H9 (cell line): Measurements from ENCODE around the gene SH3TC2. TPM values are rescaled to one million over a fixed set of nuclear protein-coding genes. Genes with fewer than 3 reads are reported as not detected.

Experiments used
- DNase-seq: peaks from one replicate; pipeline ENCODE4 v3.0.0-alpha.2; 2017
- H2AFZ ChIP-seq: one replicate; pipeline ENCODE4 v1.6.1; 2013; ENCODE audit warnings: mild to moderate bottlenecking, low read length, control low read depth, moderate library complexity
- H2AK5ac ChIP-seq: 2 replicates; pipeline ENCODE4 v1.6.1; 2013; ENCODE audit warnings: low read length, control low read depth, mixed read lengths; ENCODE audit not compliant: insufficient read length
- H2BK120ac ChIP-seq: one replicate; pipeline ENCODE4 v1.6.1; 2013; ENCODE audit warnings: low read depth, mild to moderate bottlenecking, low read length, control low read depth, inconsistent platforms; ENCODE audit not compliant: poor library complexity, severe bottlenecking
- H2BK12ac ChIP-seq: 2 replicates; pipeline ENCODE4 v1.6.1; 2013; ENCODE audit warnings: low read length, control low read depth, mixed read lengths, low read depth; ENCODE audit not compliant: insufficient read length
- H2BK15ac ChIP-seq: 2 replicates; pipeline ENCODE4 v1.6.1; 2013; ENCODE audit warnings: low read depth, low read length, control low read depth
- H2BK20ac ChIP-seq: one replicate; pipeline ENCODE4 v1.6.1; 2013; ENCODE audit warnings: low read depth, mild to moderate bottlenecking, low read length, control low read depth, inconsistent platforms; ENCODE audit not compliant: poor library complexity, severe bottlenecking
- H2BK5ac ChIP-seq: 2 replicates; pipeline ENCODE4 v1.6.1; 2013; ENCODE audit warnings: low read length, control low read depth, mixed read lengths; ENCODE audit not compliant: insufficient read length
- H3K14ac ChIP-seq: 2 replicates; pipeline ENCODE4 v1.6.1; 2013; ENCODE audit warnings: low read length, control low read depth; ENCODE audit not compliant: insufficient read depth
- H3K18ac ChIP-seq: 2 replicates; pipeline ENCODE4 v1.6.1; 2013; ENCODE audit warnings: low read depth, mild to moderate bottlenecking, mixed read lengths, low read length, control low read depth; ENCODE audit not compliant: insufficient read length
- H3K23ac ChIP-seq: 2 replicates; pipeline ENCODE4 v1.6.1; 2013; ENCODE audit warnings: low read length, control low read depth, mixed read lengths, low read depth; ENCODE audit not compliant: insufficient read length
- H3K23me2 ChIP-seq: 2 replicates; pipeline ENCODE4 v1.6.1; 2013; ENCODE audit warnings: low read depth, mild to moderate bottlenecking, mixed read lengths, low read length, control low read depth; ENCODE audit not compliant: insufficient read length, poor library complexity, severe bottlenecking
- H3K27ac ChIP-seq: 2 replicates; pipeline ENCODE4 v1.5.1; 2013; ENCODE audit warnings: low read length, control low read depth, mixed read lengths, low read depth; ENCODE audit not compliant: insufficient read length
- H3K27me3 ChIP-seq: 2 replicates; pipeline ENCODE4 v1.6.1; 2013; ENCODE audit warnings: low read length, control low read depth, inconsistent platforms; ENCODE audit not compliant: insufficient read depth
- H3K4ac ChIP-seq: 2 replicates; pipeline ENCODE4 v1.6.1; 2013; ENCODE audit warnings: low read depth, mild to moderate bottlenecking, control low read depth, inconsistent platforms, low read length, moderate library complexity
- H3K4me1 ChIP-seq: 2 replicates; pipeline ENCODE4 v1.6.1; 2013; ENCODE audit warnings: low read length, control low read depth, inconsistent platforms; ENCODE audit not compliant: insufficient read depth
- H3K4me2 ChIP-seq: 2 replicates; pipeline ENCODE4 v1.6.1; 2013; ENCODE audit warnings: low read length, control low read depth, mixed read lengths; ENCODE audit not compliant: insufficient read length, insufficient read depth
- H3K56ac ChIP-seq: 2 replicates; pipeline ENCODE4 v1.6.1; 2013; ENCODE audit warnings: low read depth, mild to moderate bottlenecking, mixed read lengths, low read length, control low read depth; ENCODE audit not compliant: insufficient read length
- H3K79me1 ChIP-seq: 2 replicates; pipeline ENCODE4 v1.6.1; 2013; ENCODE audit warnings: low read depth, mild to moderate bottlenecking, moderate library complexity, low read length, control low read depth, inconsistent platforms; ENCODE audit not compliant: insufficient read depth, poor library complexity, severe bottlenecking
- H3K79me2 ChIP-seq: 2 replicates; pipeline ENCODE4 v1.6.1; 2013; ENCODE audit warnings: low read length, control low read depth, inconsistent platforms; ENCODE audit not compliant: insufficient read depth
- H3K9ac ChIP-seq: 2 replicates; pipeline ENCODE4 v1.6.1; 2013; ENCODE audit warnings: low read length, control low read depth, mixed read lengths; ENCODE audit not compliant: insufficient read length; ENCODE audit errors: extremely low read depth
- H3K9me3 ChIP-seq: one replicate; pipeline ENCODE4 v1.6.1; 2013; ENCODE audit warnings: low read depth, low read length, inconsistent platforms; ENCODE audit not compliant: control insufficient read depth
- H3T11ph ChIP-seq: one replicate; pipeline ENCODE4 v1.6.1; 2013; ENCODE audit warnings: mild to moderate bottlenecking, low read length, control low read depth, inconsistent platforms
- H4K20me1 ChIP-seq: one replicate; pipeline ENCODE4 v1.6.1; 2013; ENCODE audit not compliant: control insufficient read depth, insufficient read length, insufficient read depth
- H4K5ac ChIP-seq: 2 replicates; pipeline ENCODE4 v1.6.1; 2013; ENCODE audit warnings: low read depth, mild to moderate bottlenecking, mixed read lengths, low read length, control low read depth; ENCODE audit not compliant: insufficient read length
- H4K8ac ChIP-seq: replicated peaks from 2 replicates; pipeline ENCODE4 v1.6.1; 2013; ENCODE audit warnings: low read length, control low read depth, mixed read lengths, low read depth; ENCODE audit not compliant: insufficient read length
- H4K91ac ChIP-seq: 2 replicates; pipeline ENCODE4 v1.6.1; 2013; ENCODE audit warnings: low read depth, mild to moderate bottlenecking, moderate library complexity, mixed read lengths, low read length, control low read depth; ENCODE audit not compliant: insufficient read length
- H3K27ac Mint-ChIP-seq, 3 experiments: 2 replicates in 2 of 3; 3 replicates in 1 of 3; pipeline ENCODE4 v1.8.0; 2020 to 2021; ENCODE audit warnings: mixed read lengths in 3 of 3, mild to moderate bottlenecking in 1 of 3, moderate library complexity in 1 of 3
- H3K27me3 Mint-ChIP-seq: 2 replicates; pipeline ENCODE4 v1.8.0; 2021; ENCODE audit warnings: low read depth, mild to moderate bottlenecking, moderate library complexity, mixed read lengths
- H3K36me3 Mint-ChIP-seq, 3 experiments: 2 replicates in 2 of 3; 3 replicates in 1 of 3; pipeline ENCODE4 v1.8.0; 2020 to 2021; ENCODE audit warnings: low read depth in 3 of 3, mixed read lengths in 3 of 3; ENCODE audit not compliant: insufficient read depth in 1 of 3
- H3K4me1 Mint-ChIP-seq, 2 experiments: 2 replicates each; pipeline ENCODE4 v1.8.0; 2020; ENCODE audit warnings: mixed read lengths in 2 of 2
- H3K4me3 Mint-ChIP-seq, 2 experiments: 2 replicates in 1 of 2; 3 replicates in 1 of 2; pipeline ENCODE4 v1.8.0; 2020 to 2021; ENCODE audit warnings: mild to moderate bottlenecking in 2 of 2, mixed read lengths in 2 of 2, moderate library complexity in 1 of 2
- H3K9me3 Mint-ChIP-seq, 2 experiments: 2 replicates in 1 of 2; 3 replicates in 1 of 2; pipeline ENCODE4 v1.8.0; 2020; ENCODE audit warnings: mild to moderate bottlenecking in 2 of 2, mixed read lengths in 2 of 2, moderate library complexity in 1 of 2
- total RNA-seq: library from RNA; stranded (reverse); gene quantifications from 2 replicates; pipeline ENCODE4 v1.2.1, GENCODE V29; 2021
- TF ChIP-seq, protein P1 (sequence below): fragments of 200-600 bp; sonication (generic); conservative IDR thresholded peaks from 3 replicates; pipeline ENCODE4 v1.8.0; 2021; ENCODE audit warnings: antibody characterized with exemption, mild to moderate bottlenecking

Gene SH3TC2
- total RNA-seq, 1 experiment from 2014 or later, result not detected

GRCh38 chr5:149024943-149025342 is 37.9 kb downstream of the SH3TC2 start:
- no peaks in the 10 kb centered on the region for H3K36me3 Mint-ChIP-seq
- Histone ChIP-seq H3K14ac (no peak overlapping the region), H2AK5ac (no peak overlapping the region), H4K20me1 (no peaks in the 10 kb centered on the region), H3K9me3 (no peaks in the 10 kb centered on the region), H3K27me3 (no peaks in the 10 kb centered on the region), H3K4ac (no peak overlapping the region), H2BK120ac (no peak overlapping the region), H3K79me1 (no peaks in the 10 kb centered on the region), H3T11ph (no peak overlapping the region), H4K5ac (no peak overlapping the region), H3K56ac (no peak overlapping the region), H3K18ac (no peak overlapping the region), H3K23me2 (no peaks in the 10 kb centered on the region), H2BK15ac (no peak overlapping the region), H4K91ac (no peak overlapping the region), H3K4me2 (no peak overlapping the region), H3K9ac (no peak overlapping the region), H2BK5ac (no peak overlapping the region), H3K4me1 (no peaks in the 10 kb centered on the region), H2BK20ac (no peak overlapping the region), H3K79me2 (no peaks in the 10 kb centered on the region), H3K23ac (no peak overlapping the region), H2BK12ac (no peak overlapping the region), H2AFZ (no peak overlapping the region), H4K8ac (no peak overlapping the region), H3K27ac (no peak overlapping the region)
- H3K27ac Mint-ChIP-seq, result no peak overlapping the region
- TF ChIP-seq, protein P1, sequence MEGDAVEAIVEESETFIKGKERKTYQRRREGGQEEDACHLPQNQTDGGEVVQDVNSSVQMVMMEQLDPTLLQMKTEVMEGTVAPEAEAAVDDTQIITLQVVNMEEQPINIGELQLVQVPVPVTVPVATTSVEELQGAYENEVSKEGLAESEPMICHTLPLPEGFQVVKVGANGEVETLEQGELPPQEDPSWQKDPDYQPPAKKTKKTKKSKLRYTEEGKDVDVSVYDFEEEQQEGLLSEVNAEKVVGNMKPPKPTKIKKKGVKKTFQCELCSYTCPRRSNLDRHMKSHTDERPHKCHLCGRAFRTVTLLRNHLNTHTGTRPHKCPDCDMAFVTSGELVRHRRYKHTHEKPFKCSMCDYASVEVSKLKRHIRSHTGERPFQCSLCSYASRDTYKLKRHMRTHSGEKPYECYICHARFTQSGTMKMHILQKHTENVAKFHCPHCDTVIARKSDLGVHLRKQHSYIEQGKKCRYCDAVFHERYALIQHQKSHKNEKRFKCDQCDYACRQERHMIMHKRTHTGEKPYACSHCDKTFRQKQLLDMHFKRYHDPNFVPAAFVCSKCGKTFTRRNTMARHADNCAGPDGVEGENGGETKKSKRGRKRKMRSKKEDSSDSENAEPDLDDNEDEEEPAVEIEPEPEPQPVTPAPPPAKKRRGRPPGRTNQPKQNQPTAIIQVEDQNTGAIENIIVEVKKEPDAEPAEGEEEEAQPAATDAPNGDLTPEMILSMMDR, result no peak
- H3K4me3 Mint-ChIP-seq, result no peak overlapping the region
- no peak for DNase-seq
- no peaks in the 10 kb centered on the region; the same call in none of the 2 replicates for H3K27me3 Mint-ChIP-seq
- peaks cover under 1 to 2% of the 10 kb centered on the region in 2 experiments; a peak in 1 of 4 replicates for H3K4me1 Mint-ChIP-seq
- H3K9me3 Mint-ChIP-seq, result peaks cover 0 to 3% of the 10 kb centered on the region in 2 experiments; a peak in 3 of 5 replicates
